Mammary epithelial cell (primary cell): ENCODE results near the gene CREB3L2.

Experiments
- EZH2 ChIP-seq: IDR thresholded peaks from 2 replicates; pipeline ENCODE4 v1.6.1; 2012; ENCODE audit warnings: low read length, inconsistent platforms, borderline replicate concordance
- TF ChIP-seq, protein P1 (sequence below), 2 donors: IDR thresholded peaks in 1 of 2; conservative IDR thresholded peaks in 1 of 2; 2 replicates each; pipeline ENCODE4 v1.5.1; 2011 to 2012; ENCODE audit warnings: inconsistent platforms in 2 of 2, low read length in 2 of 2, mild to moderate bottlenecking in 2 of 2, control low read depth in 1 of 2, low read depth in 1 of 2; ENCODE audit not compliant: insufficient read depth in 1 of 2; ENCODE audit errors: extremely low read depth in 1 of 2

DNA sequence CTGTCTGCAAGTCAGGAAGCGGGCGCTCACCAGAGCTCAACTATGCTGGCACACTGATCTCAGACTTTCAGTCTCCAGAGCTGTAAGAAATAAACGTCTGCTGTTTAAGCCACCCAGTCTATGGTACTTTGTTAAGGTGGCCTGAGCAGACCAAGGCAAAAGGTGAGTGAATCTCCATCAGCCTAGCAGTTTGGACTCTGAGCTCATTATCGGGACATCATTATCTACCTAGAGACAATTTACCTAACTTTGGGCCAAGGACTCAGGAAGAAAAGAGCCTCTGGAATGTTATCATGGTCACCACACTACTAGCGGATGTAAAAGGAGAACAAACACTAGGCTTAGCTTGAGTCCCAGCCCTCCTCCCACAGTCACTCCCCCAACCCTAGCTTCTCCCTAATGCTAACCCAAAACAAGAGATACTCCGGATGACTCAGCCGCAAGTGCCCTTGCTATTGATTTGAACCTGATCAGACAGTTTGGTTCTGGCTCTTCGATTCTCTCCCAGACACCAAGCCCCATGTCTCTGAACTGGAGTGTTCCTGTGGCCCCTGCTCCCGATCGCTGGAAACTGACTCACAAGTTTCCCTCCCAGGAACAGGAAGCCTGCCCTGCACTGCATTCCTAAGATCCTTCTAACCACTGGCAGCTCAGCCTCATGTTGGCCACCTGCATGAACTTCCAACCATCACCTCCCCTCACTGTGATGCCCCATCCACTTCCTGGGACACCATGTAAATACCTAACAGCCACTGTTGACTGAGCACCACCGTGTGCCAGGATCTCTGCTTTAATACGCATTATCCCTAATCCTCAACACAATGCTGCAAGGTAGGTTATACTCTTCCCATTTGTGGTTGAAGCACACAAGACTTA, 34.5 kb downstream of the CREB3L2 start:
- TF ChIP-seq, protein P1, sequence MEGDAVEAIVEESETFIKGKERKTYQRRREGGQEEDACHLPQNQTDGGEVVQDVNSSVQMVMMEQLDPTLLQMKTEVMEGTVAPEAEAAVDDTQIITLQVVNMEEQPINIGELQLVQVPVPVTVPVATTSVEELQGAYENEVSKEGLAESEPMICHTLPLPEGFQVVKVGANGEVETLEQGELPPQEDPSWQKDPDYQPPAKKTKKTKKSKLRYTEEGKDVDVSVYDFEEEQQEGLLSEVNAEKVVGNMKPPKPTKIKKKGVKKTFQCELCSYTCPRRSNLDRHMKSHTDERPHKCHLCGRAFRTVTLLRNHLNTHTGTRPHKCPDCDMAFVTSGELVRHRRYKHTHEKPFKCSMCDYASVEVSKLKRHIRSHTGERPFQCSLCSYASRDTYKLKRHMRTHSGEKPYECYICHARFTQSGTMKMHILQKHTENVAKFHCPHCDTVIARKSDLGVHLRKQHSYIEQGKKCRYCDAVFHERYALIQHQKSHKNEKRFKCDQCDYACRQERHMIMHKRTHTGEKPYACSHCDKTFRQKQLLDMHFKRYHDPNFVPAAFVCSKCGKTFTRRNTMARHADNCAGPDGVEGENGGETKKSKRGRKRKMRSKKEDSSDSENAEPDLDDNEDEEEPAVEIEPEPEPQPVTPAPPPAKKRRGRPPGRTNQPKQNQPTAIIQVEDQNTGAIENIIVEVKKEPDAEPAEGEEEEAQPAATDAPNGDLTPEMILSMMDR (conservative IDR thresholded peaks at IDR 0.05 in 1 of 2, IDR thresholded peaks at IDR 0.05 in 1 of 2; ENCODE audit: extremely low read depth in 1 of 2, insufficient read depth in 1 of 2, low read depth in 1 of 2, low read length in 2 of 2) = no peak
- no peak for TF ChIP-seq EZH2
